ENCODE data around the gene PTPRH. TPM values are rescaled to one million over a fixed set of nuclear protein-coding genes. Genes with fewer than 3 reads are reported as not detected.

The PTPRH gene
- total RNA-seq, 4 donors from 2014 or later, result 26.4 to 261 (median 246) TPM

DNA sequence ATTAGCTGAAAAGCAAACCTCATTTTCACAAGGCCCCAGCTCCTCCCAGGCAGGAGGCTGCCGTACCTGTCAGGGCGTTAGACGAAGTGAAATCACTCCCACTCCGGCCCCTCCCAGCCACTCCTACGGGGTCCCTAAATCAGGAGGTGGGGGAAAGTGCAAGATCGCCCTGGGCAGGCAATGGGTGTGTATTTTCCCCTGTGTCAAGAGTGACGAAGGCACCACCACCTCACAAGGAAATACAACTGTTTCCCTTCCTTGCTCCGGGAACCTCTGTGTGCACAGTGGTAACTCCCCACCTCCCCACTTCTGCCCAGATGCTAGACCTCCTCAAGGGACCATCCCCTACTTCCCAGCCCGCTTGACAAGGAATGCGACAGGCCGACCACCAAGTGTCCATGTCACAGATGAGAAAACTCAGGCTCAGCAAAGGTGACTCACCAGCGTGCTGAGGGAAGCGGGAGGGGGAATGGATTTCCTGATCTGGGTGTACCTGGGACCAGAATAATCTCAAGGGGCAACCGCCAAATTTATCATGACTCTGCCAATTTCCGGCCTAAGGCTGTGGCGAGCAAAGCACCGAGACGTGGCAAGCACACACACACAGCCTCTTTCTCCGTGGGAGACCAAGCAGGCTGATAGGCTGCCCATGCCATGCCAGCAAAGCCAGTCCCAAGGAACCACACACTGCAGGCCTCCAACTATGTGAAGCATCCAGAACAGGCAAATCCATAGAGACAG, 42.2 kb upstream of the PTPRH start:
- H3K4me3 ChIP-seq, result peak overlapping the region in 1 of 4 donors; percentile 5
- no peaks in the 10 kb centered on the region for H3K27me3 ChIP-seq
- H3K9me3 ChIP-seq, result no peaks in the 10 kb centered on the region
- TF ChIP-seq CTCF (IDR thresholded peaks at IDR 0.05) (no peak), POLR2A (IDR thresholded peaks at IDR 0.05) (no peak)
- peak in 2 of 3 donors; percentile 49 to 62 for DNase-seq
- H3K36me3 ChIP-seq, result peaks cover 0 to 25% (median 0%) of the 10 kb centered on the region in 3 donors
- peaks cover 0 to 70% (median 51%) of the 10 kb centered on the region in 4 donors for H3K4me1 ChIP-seq
- H3K27ac ChIP-seq, result peak overlapping the region in 2 of 4 donors; percentile 39 to 99

DNA sequence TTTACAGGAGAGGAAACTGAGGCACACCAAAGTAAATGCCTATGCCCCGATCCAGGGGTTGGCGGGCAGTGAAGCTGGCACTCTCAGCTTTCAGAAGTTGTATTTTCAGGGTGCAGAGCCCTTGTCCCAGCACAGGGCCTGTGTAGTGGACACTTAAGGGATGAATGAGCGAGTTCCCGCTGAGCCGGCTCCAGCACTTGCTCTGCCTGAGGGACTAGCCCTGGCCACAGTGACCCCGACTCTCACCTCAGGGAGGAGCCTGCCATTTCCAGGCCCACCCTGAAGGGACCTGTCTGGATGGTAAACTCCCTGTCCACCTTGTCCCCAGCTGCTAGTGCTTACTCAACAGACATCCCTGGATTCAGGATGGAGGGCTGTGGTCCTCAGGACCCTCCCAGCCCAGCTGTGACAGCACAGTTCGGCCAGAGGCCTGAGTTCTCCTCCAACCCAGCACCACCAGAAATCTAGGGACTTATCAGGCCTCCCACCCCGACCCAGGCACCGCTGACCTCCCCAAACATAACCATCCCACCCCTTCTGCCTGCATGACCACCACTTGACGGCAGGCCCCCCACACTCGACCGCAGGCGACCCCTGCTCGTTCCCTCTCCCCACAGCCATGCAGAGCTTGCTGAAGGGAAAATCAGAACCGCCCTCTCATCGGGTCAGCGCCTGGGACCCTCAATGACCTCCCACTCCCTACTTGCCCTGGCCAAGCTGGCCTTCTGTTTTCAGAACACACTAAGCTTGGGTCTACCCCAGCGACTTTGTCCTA, 41.1 kb upstream of the PTPRH start:
- H3K36me3 ChIP-seq, result peaks cover 0 to 36% (median 0%) of the 10 kb centered on the region in 3 donors
- DNase-seq, result no peak
- H3K4me3 ChIP-seq, result no peak overlapping the region
- no peaks in the 10 kb centered on the region for H3K27me3 ChIP-seq
- no peak for TF ChIP-seq POLR2A (IDR thresholded peaks at IDR 0.05)
- no peaks in the 10 kb centered on the region for H3K9me3 ChIP-seq
- no peak overlapping the region for H3K27ac ChIP-seq
- peaks cover 0 to 59% (median 43%) of the 10 kb centered on the region in 4 donors for H3K4me1 ChIP-seq

DNA sequence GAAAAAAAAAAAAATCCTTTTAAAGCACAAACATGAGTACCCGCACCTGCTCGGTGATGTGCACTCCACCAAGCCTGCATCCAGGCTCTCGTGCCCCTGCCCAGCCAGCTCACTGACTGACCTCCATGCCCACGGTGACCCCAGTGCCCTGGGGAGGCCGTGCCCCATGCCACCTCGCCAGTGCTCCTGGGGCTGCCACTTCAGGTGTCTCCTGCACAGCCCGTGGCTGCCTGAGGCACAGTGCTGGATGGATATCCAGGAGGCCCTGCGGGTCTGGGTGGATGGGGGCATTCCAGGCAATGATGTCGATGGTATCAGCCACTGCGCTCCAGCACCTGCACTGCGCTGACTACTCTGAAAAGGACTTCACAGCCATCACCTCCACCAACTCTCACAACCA, 40.5 kb upstream of the PTPRH start:
- no peak for TF ChIP-seq CTCF (IDR thresholded peaks at IDR 0.05)
- TF ChIP-seq POLR2A (IDR thresholded peaks at IDR 0.05), result no peak
- H3K4me1 ChIP-seq, result peaks cover 0 to 53% (median 39%) of the 10 kb centered on the region in 4 donors
- H3K36me3 ChIP-seq, result peaks cover 0 to 42% (median 0%) of the 10 kb centered on the region in 3 donors
- no peak overlapping the region for H3K27ac ChIP-seq
- H3K9me3 ChIP-seq, result no peaks in the 10 kb centered on the region
- no peak overlapping the region for H3K4me3 ChIP-seq
- no peaks in the 10 kb centered on the region for H3K27me3 ChIP-seq
- DNase-seq, result no peak

DNA sequence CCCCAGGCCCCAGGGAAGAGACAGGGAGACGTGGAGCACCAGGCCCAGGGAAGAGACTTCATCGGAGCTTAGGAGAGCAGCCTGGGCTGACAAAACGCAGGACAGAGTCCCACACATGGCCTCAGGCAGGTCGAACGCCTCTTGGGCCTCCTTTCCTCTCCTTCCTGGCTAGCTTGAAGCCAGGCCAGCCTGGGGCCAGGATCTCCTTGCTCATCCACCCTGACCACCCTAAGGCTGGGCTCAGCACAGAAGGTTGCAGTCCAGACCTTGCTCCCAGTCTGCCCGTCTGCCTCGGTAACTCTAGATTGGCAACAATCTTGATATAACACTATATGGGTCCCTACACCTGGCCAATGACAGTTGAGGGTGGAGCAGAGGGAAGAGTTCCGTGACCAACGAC, 39.4 kb upstream of the PTPRH start:
- H3K4me1 ChIP-seq, result peaks cover 0 to 49% (median 38%) of the 10 kb centered on the region in 4 donors
- H3K27ac ChIP-seq, result no peak overlapping the region
- DNase-seq, result no peak
- TF ChIP-seq CTCF (IDR thresholded peaks at IDR 0.05) (no peak), POLR2A (IDR thresholded peaks at IDR 0.05) (no peak)
- no peak overlapping the region for H3K4me3 ChIP-seq
- H3K9me3 ChIP-seq, result no peaks in the 10 kb centered on the region
- H3K36me3 ChIP-seq, result peaks cover 0 to 53% (median 0%) of the 10 kb centered on the region in 3 donors
- no peaks in the 10 kb centered on the region for H3K27me3 ChIP-seq

DNA sequence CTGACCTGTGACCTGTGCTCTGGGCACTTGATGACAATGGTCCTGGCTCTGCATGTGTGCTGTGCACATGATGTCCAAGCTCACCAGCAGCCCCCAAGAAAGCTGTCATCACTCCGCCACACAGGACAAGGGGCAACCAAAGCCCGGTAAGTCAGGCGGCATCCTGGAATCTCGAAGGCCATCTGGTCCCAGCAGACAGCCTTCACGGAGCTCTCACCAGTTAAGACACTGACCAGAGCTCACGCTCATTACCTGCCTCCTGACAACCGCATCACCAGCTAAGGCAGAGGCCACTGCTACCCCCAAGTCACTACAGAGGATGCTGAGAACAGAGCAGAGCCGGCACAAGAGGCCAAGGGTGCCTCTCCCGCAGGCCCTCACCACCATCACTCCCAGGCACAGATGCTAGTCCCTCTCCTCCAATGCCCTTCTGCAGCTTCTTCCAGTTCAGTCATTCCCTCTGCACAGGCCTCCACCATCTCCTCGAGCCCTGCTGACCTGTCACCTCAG, 38.9 kb upstream of the PTPRH start:
- no peak for DNase-seq
- H3K36me3 ChIP-seq, result peaks cover 0 to 58% (median 0%) of the 10 kb centered on the region in 3 donors
- no peaks in the 10 kb centered on the region for H3K9me3 ChIP-seq
- peak overlapping the region in 2 of 4 donors; percentile 33 to 52 for H3K27ac ChIP-seq
- H3K4me1 ChIP-seq, result peaks cover 0 to 49% (median 34%) of the 10 kb centered on the region in 4 donors
- no peak for TF ChIP-seq CTCF (IDR thresholded peaks at IDR 0.05)
- TF ChIP-seq POLR2A (IDR thresholded peaks at IDR 0.05), result no peak
- H3K4me3 ChIP-seq, result no peak overlapping the region
- H3K27me3 ChIP-seq, result no peaks in the 10 kb centered on the region
